Activated naive CD8-positive, alpha-beta T cell (primary cell): ENCODE measurements around the gene RPS6KA2.

ENCODE experiments used
- H3K27ac Mint-ChIP-seq: one replicate; pipeline ENCODE4 v1.8.0; 2021; ENCODE audit warnings: mixed read lengths
- H3K27me3 Mint-ChIP-seq: one replicate; pipeline ENCODE4 v1.8.0; 2021; ENCODE audit warnings: mixed read lengths
- H3K36me3 Mint-ChIP-seq: one replicate; pipeline ENCODE4 v1.8.0; 2021; ENCODE audit warnings: mixed read lengths
- H3K4me1 Mint-ChIP-seq: one replicate; pipeline ENCODE4 v1.8.0; 2021; ENCODE audit warnings: low read depth, mixed read lengths
- H3K4me3 Mint-ChIP-seq: one replicate; pipeline ENCODE4 v1.8.0; 2021; ENCODE audit warnings: mild to moderate bottlenecking, mixed read lengths
- H3K9me3 Mint-ChIP-seq: one replicate; pipeline ENCODE4 v1.8.0; 2021; ENCODE audit warnings: low read depth, mixed read lengths

The RPS6KA2 gene

DNA sequence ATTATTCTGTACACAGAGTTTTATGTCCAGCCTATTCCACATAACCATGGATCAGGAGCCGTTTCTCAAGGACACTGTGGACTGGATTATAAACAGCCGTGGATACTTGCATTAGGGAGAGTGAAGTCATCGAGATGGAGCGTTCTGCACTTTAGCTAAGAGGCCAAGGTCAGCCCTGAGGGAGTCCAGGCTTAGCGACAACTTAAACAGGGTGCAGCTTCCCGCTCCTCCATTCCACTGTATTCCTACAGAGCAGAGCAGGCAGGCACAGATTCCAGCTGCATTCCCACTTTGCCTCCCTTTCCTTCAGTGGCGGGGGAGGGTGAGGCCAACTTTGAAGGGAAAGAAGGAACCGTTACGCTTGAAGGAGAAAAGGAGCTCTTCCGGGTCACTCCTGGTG, 100.1 kb downstream of the RPS6KA2 start:
- no peak overlapping the region for H3K4me3 Mint-ChIP-seq
- H3K36me3 Mint-ChIP-seq = peaks cover 9% of the 10 kb centered on the region
- no peak overlapping the region for H3K27ac Mint-ChIP-seq

GRCh38 chr6:166525567-166525966, 101.5 kb downstream of the RPS6KA2 start:
- no peaks in the 10 kb centered on the region for H3K27me3 Mint-ChIP-seq
- H3K9me3 Mint-ChIP-seq = no peaks in the 10 kb centered on the region
- no peak overlapping the region for H3K27ac Mint-ChIP-seq
- no peak overlapping the region for H3K4me3 Mint-ChIP-seq
- peaks cover 4% of the 10 kb centered on the region for H3K36me3 Mint-ChIP-seq
- no peaks in the 10 kb centered on the region for H3K4me1 Mint-ChIP-seq

More for the DNA sequence above, 100.1 kb downstream of the RPS6KA2 start:
- no peaks in the 10 kb centered on the region for H3K9me3 Mint-ChIP-seq
- no peaks in the 10 kb centered on the region for H3K27me3 Mint-ChIP-seq
- no peaks in the 10 kb centered on the region for H3K4me1 Mint-ChIP-seq

- Mint-ChIP-seq H3K27me3 (no peaks in the 10 kb centered on the region), H3K27ac (no peak overlapping the region), H3K36me3 (peaks cover 4% of the 10 kb centered on the region), H3K9me3 (no peaks in the 10 kb centered on the region), H3K4me1 (no peaks in the 10 kb centered on the region), H3K4me3 (no peak overlapping the region)
These were observed 103.1 kb downstream of the RPS6KA2 start for GRCh38 chr6:166523782-166524559.

DNA sequence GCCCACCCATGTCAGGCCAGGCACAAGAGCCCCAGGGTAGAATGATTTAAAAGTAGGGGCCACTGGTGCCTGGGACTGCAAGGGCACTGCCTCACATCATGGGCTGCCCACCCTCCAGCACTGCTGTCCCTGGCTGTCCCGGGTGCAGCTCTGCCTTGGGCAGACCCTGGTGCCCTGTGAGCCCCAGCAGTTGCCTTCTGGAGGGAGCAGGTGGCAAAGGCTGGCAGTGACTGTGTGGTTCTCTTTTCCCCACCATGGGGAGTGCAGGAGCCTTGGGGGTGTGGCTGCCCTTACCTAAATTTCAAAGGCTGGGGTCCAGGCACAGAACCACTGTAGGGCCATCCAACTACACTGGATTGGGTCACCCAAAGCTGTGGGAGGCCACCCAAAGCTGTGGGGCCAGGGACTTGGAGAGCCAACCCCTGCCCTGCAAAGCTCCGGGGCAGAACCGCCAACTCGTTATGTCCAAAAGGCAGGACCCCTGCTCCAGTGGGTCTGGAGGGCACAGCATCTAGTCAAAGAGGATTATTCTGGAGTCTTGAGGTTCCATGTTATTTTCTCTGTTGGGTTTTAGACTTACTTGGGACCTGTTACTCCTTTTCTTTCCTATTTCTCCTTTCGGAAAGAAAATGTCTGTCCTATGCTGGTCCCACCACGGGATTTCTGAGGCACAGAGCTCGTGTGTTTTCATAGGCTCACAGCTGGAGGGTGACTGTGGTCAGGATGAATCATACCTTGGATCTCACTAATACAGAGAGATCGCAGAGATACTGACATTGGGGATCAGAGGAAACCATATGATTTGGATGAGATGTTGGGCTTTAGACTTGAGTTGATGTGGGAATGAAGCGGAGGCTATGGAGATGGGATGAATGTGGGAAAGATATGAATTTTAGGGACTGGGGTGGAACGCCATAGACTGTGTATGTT, 105.9 kb downstream of the RPS6KA2 start:
- Mint-ChIP-seq H3K36me3 (peaks cover 6% of the 10 kb centered on the region), H3K9me3 (no peaks in the 10 kb centered on the region), H3K27ac (no peak overlapping the region), H3K4me3 (no peak overlapping the region), H3K27me3 (no peaks in the 10 kb centered on the region), H3K4me1 (peaks cover 2% of the 10 kb centered on the region)

- Mint-ChIP-seq H3K36me3 (peaks cover 6% of the 10 kb centered on the region), H3K4me1 (peaks cover 22% of the 10 kb centered on the region), H3K27me3 (no peaks in the 10 kb centered on the region), H3K9me3 (no peaks in the 10 kb centered on the region), H3K4me3 (no peak overlapping the region), H3K27ac (no peak overlapping the region)
These were observed 110.7 kb downstream of the RPS6KA2 start for GRCh38 chr6:166516251-166516884.

DNA sequence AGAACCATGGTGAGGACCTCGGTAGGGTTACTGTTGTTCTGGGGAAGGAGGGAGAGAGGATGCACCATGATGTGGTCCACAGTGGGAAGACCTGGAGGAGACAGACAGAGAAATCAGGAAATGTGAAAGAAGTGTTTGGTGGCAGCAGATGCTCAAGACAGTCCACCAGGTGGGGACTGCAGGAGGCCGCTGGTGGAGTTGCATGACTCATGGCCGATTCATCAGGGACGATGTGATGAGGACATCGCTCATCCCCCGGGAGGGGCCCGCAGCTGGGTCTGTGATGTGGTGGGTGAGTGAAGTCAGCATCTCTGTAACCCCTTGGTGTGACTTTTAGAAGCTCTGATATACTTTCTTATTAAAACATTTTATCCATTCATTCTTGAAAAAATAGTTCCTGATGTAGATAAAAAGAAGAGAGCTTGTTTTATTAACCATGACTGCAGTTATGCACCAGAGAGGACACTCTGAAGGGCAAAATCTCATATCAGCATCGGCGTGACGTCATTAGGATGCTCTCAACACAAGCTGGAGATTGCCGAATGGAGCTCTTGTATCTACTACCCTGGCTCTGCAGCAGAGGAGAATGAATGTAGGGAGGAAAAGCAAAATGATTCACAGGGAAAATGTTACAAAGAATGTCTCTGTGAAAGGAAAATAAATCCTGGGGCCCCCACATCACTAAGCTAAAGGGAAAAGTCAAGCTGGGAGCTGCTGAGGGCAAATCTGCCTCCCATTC, 111.8 kb downstream of the RPS6KA2 start:
- no peaks in the 10 kb centered on the region for H3K27me3 Mint-ChIP-seq
- no peak overlapping the region for H3K4me3 Mint-ChIP-seq
- H3K36me3 Mint-ChIP-seq = peaks cover 6% of the 10 kb centered on the region
- H3K4me1 Mint-ChIP-seq = peaks cover 22% of the 10 kb centered on the region
- H3K9me3 Mint-ChIP-seq = no peaks in the 10 kb centered on the region
- no peak overlapping the region for H3K27ac Mint-ChIP-seq

DNA sequence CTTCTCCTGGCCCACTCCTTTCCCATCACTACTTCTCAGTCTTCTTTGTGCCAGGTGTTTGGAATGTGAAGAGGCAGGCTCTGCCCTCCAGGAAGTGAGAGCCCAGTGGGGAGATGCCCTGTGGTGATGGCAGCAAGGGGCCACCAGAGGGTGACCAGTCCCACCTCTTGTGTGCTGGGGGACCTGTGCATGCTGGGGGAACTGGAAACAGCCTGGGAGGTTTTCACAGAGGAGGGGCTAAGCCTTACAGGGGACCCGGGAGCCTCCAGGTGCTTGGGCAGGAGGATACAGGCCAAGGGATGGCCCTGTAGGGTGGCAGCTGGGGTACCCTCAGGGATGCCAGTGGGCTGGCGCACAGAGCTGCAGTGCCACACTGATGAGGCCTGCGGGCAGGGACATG, 112.9 kb downstream of the RPS6KA2 start:
- Mint-ChIP-seq H3K27ac (no peak overlapping the region), H3K4me3 (no peak overlapping the region), H3K27me3 (no peaks in the 10 kb centered on the region), H3K36me3 (peaks cover 3% of the 10 kb centered on the region), H3K9me3 (no peaks in the 10 kb centered on the region), H3K4me1 (peaks cover 22% of the 10 kb centered on the region)

DNA sequence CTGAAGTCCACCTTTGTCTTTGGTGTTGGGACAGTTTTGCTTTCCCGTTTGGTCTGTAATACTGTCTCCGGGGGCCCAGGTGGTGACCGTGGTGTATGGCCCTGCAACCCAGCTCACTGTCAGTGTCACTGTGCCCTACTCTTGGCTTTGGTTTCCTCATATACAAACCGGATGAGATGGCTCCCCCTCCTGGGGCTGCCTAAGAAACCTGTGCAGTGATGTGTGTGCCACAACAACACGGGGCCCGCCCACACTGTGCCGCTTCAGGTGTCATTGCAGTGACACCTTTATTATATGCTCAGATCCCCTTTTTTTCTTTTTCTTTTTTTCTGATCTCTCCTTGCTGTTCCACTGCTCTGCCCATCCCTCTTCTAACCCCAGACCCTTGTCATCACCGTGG, 114.5 kb downstream of the RPS6KA2 start:
- Mint-ChIP-seq H3K27ac (no peak overlapping the region), H3K27me3 (no peaks in the 10 kb centered on the region), H3K4me3 (no peak overlapping the region), H3K36me3 (peaks cover 3% of the 10 kb centered on the region), H3K9me3 (no peaks in the 10 kb centered on the region), H3K4me1 (peaks cover 22% of the 10 kb centered on the region)

GRCh38 chr6:166511316-166511715, 115.7 kb downstream of the RPS6KA2 start:
- Mint-ChIP-seq H3K4me3 (no peak overlapping the region), H3K27ac (no peak overlapping the region), H3K36me3 (peaks cover 5% of the 10 kb centered on the region), H3K4me1 (peaks cover 20% of the 10 kb centered on the region), H3K27me3 (no peaks in the 10 kb centered on the region), H3K9me3 (no peaks in the 10 kb centered on the region)

- no peak overlapping the region for H3K27ac Mint-ChIP-seq
- H3K4me1 Mint-ChIP-seq = peaks cover 6% of the 10 kb centered on the region
- H3K9me3 Mint-ChIP-seq = no peaks in the 10 kb centered on the region
- no peaks in the 10 kb centered on the region for H3K27me3 Mint-ChIP-seq
- peaks cover 5% of the 10 kb centered on the region for H3K36me3 Mint-ChIP-seq
- no peak overlapping the region for H3K4me3 Mint-ChIP-seq
These were observed 117.9 kb downstream of the RPS6KA2 start for GRCh38 chr6:166509193-166509592.

- no peak overlapping the region for H3K4me3 Mint-ChIP-seq
- H3K36me3 Mint-ChIP-seq = peaks cover 5% of the 10 kb centered on the region
- peaks cover 6% of the 10 kb centered on the region for H3K4me1 Mint-ChIP-seq
- no peaks in the 10 kb centered on the region for H3K27me3 Mint-ChIP-seq
- H3K9me3 Mint-ChIP-seq = no peaks in the 10 kb centered on the region
- H3K27ac Mint-ChIP-seq = no peak overlapping the region
These were observed 118.3 kb downstream of the RPS6KA2 start for GRCh38 chr6:166508726-166509125.

GRCh38 chr6:166507809-166508564, 119.1 kb downstream of the RPS6KA2 start:
- Mint-ChIP-seq H3K36me3 (peaks cover 5% of the 10 kb centered on the region), H3K27me3 (no peaks in the 10 kb centered on the region), H3K4me1 (peaks cover 6% of the 10 kb centered on the region), H3K4me3 (no peak overlapping the region), H3K27ac (no peak overlapping the region), H3K9me3 (no peaks in the 10 kb centered on the region)

DNA sequence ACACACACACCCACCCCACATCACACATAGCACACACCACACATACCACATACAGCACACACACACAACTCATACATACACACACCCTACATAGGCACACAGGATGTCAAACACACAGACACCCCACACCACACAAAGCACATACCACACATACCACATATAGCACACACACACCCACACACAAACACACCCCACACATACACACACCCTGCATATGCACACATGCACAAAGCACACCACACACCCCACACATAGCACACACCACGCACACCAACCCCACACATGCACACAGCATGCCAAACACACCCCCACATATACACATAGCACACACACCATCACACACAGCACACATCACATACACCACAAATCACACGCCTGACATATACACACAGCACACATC, 119.7 kb downstream of the RPS6KA2 start:
- Mint-ChIP-seq H3K4me3 (no peak overlapping the region), H3K4me1 (peaks cover under 1% of the 10 kb centered on the region), H3K36me3 (peaks cover 5% of the 10 kb centered on the region), H3K27me3 (no peaks in the 10 kb centered on the region), H3K27ac (no peak overlapping the region), H3K9me3 (no peaks in the 10 kb centered on the region)
